Esophagus squamous epithelium (tissue), 4 donors: ENCODE results near the gene HIRA.

ENCODE experiments used
- CTCF ChIP-seq, 6 experiments: fragments of 450-650 bp in 4 of 6; fragments of 200-600 bp in 2 of 6; sonication (generic) in 2 of 6; IDR thresholded peaks; one replicate each; pipeline ENCODE4 v1.5.1; 2016 to 2019; ENCODE audit warnings: antibody characterized with exemption in 6 of 6, mild to moderate bottlenecking in 4 of 6, moderate library complexity in 4 of 6
- POLR2A ChIP-seq, 4 donors: fragments of 450-650 bp; IDR thresholded peaks; one replicate each; pipeline ENCODE4 v1.6.1; 2017; ENCODE audit warnings: antibody characterized with exemption in 4 of 4, mild to moderate bottlenecking in 4 of 4, moderate library complexity in 3 of 4

GRCh38 chr22:19361501-19362103, 69.9 kb downstream of the HIRA start:
- TF ChIP-seq CTCF (IDR thresholded peaks at IDR 0.05) = no peak
- no peak for TF ChIP-seq POLR2A (IDR thresholded peaks at IDR 0.05)
